GM19193 (cell line): ENCODE data around the gene CCDC14.

Experiments
- POLR2A ChIP-seq: IDR thresholded peaks from 4 replicates; pipeline ENCODE4 v1.6.1; 2011; ENCODE audit not compliant: insufficient read depth, insufficient read length; ENCODE audit errors: extremely low read depth

Gene CCDC14

GRCh38 chr3:123907720-123908119 lies 53.3 kb downstream of the CCDC14 start:
- TF ChIP-seq POLR2A, result no peak

GRCh38 chr3:123899300-123899865 lies 61.6 kb downstream of the CCDC14 start:
- no peak for TF ChIP-seq POLR2A

- no peak for TF ChIP-seq POLR2A
Observed at GRCh38 chr3:123893012-123893411, 68.0 kb downstream of the CCDC14 start.

GRCh38 chr3:123892195-123892594 lies 68.8 kb downstream of the CCDC14 start:
- TF ChIP-seq POLR2A, result no peak

- TF ChIP-seq POLR2A, result no peak
Observed at GRCh38 chr3:123884993-123885392, 76.0 kb downstream of the CCDC14 start.

GRCh38 chr3:123884203-123884831 lies 76.7 kb downstream of the CCDC14 start, which contains the start of gene MYLK:
Gene MYLK, minus strand, starts transcription at chr3:123884332. Its CDS starts 90,491 bp downstream, at chr3:123793841.
- no peak for TF ChIP-seq POLR2A

- TF ChIP-seq POLR2A, result no peak
Observed at GRCh38 chr3:123883701-123884202, 77.3 kb downstream of the CCDC14 start.

GRCh38 chr3:123883111-123883510 lies 77.9 kb downstream of the CCDC14 start:
- TF ChIP-seq POLR2A, result no peak

- TF ChIP-seq POLR2A, result no peak
Observed at GRCh38 chr3:123881771-123882170, 79.3 kb downstream of the CCDC14 start.

GRCh38 chr3:123880998-123881561 lies 79.9 kb downstream of the CCDC14 start:
- no peak for TF ChIP-seq POLR2A

GRCh38 chr3:123878807-123879206 lies 82.2 kb downstream of the CCDC14 start:
- no peak for TF ChIP-seq POLR2A

- no peak for TF ChIP-seq POLR2A
Observed at GRCh38 chr3:123877965-123878364, 83.1 kb downstream of the CCDC14 start.

- TF ChIP-seq POLR2A, result no peak
Observed at GRCh38 chr3:123877466-123877865, 83.6 kb downstream of the CCDC14 start.

- TF ChIP-seq POLR2A, result no peak
Observed at GRCh38 chr3:123876858-123877257, 84.2 kb downstream of the CCDC14 start.

- TF ChIP-seq POLR2A, result no peak
Observed at GRCh38 chr3:123872621-123873020, 88.4 kb downstream of the CCDC14 start.

- TF ChIP-seq POLR2A, result no peak
Observed at GRCh38 chr3:123871946-123872345, 89.1 kb downstream of the CCDC14 start.
